Measurements from ENCODE around the gene MAP1LC3A.
"Not testable (repeated sequence)": the region's sequence is repeated elsewhere in the genome, so short reads cannot be mapped to it uniquely, and the experiment has no call there.

Gene MAP1LC3A

GRCh38 chr20:34558320-34559218, at the start of gene MAP1LC3A:
MAP1LC3A (plus strand) TSS chr20:34558718; CDS start chr20:34558869, 151 bp downstream.
- peak; percentile 83 for DNase-seq

DNA sequence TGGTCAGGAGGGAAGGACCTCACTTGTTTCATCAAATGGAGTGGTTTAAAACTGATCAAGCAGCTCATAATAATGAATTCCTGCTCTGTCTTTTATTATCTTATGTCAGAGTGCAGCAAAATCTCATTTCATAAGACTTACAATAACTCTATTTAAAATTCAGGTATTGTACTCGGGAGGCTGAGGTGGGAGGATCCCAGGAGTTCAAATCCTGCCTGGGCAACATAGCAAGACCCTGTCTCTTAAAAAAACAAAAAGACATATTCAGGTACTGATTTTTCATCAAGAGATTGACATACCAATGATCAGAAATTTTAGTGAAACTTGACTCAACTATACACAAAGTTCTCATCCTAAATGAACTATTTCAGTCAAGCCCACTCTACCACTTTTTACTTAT, 47.9 kb upstream of the MAP1LC3A start:
- no peak for DNase-seq

- DNase-seq: no peak
Observed at GRCh38 chr20:34511891-34512265, 46.6 kb upstream of the MAP1LC3A start.

GRCh38 chr20:34512266-34512954, 46.1 kb upstream of the MAP1LC3A start:
- DNase-seq: no peak

DNA sequence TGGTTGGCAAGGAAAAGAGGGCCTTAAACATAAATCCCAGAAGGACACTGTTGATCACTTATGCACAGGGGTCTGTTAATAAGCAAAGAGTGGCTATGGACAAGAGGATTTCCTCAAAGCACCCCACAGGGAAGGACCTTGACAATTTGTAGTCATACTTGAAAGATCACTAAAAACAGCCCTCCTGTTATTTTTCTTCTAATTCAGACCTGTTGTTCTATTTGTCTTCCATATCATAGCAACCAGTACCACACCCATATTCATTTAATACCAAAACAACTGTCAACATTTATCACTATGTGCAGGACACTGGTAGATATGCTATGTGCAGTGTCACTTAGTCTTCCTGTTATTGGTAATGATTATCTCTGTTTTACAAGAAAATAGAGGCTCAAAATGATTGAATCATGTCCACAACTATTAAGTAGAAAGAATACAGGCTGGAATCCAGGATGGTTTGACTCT, 45.5 kb upstream of the MAP1LC3A start:
- DNase-seq: no peak

GRCh38 chr20:34514034-34514433, 44.5 kb upstream of the MAP1LC3A start:
- not testable (repeated sequence) for DNase-seq

- no peak for DNase-seq
Observed at GRCh38 chr20:34514897-34515483, 43.5 kb upstream of the MAP1LC3A start.

- DNase-seq: no peak
Observed at GRCh38 chr20:34515484-34516246, 42.9 kb upstream of the MAP1LC3A start.

- peak; percentile 87 for DNase-seq
Observed at GRCh38 chr20:34516247-34517113, 42.0 kb upstream of the MAP1LC3A start, which contains the start of gene DYNLRB1. DYNLRB1 (plus strand) TSS chr20:34516422; CDS start chr20:34516459, 37 bp downstream.

- DNase-seq: no peak
Observed at GRCh38 chr20:34517114-34517505, 41.4 kb upstream of the MAP1LC3A start.

DNA sequence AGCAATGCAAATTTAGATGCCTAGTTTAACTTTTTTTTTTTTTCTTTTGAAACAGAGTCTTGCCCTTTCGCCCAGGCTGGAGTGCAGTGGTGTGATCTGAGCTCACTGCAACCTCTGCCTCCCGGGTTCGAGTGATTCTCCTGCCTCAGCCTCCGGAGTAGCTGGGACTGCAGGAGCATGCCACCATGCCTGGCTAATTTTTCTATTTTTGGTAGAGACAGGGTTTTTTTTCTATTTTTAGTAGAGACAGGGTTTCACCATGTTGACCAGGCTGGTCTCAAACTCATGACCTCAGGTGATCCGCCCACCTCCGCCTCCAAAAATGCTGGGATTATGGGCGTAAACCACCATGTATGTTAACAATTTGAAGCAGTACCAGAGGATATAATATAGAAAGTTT, 39.7 kb upstream of the MAP1LC3A start:
- not testable (repeated sequence) for DNase-seq

DNA sequence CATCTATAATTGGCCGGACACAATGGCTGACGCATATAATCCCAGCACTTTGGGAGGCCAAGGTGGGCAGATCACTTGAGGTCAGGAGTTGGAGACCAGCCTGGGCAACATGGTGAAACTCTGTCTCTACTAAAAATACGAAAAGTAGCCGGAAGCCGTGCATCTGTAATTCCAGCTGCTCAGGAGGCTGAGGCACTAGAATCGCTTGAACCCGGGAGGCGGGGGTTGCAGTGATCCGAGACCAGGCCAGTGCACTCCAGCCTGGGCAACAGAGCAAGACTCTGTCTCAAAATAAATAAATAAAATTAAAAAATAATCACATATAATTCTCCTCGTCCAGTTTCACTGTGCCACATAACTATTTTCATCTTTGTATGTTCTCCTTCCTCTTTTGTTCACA, 38.7 kb upstream of the MAP1LC3A start:
- not testable (repeated sequence) for DNase-seq

GRCh38 chr20:34522969-34523871, 35.3 kb upstream of the MAP1LC3A start:
- DNase-seq: no peak

GRCh38 chr20:34524426-34524825, 34.1 kb upstream of the MAP1LC3A start:
- DNase-seq: no peak

- DNase-seq: no peak
Observed at GRCh38 chr20:34525342-34525708, 33.2 kb upstream of the MAP1LC3A start.

GRCh38 chr20:34525709-34526416, 32.7 kb upstream of the MAP1LC3A start:
- no peak for DNase-seq

DNA sequence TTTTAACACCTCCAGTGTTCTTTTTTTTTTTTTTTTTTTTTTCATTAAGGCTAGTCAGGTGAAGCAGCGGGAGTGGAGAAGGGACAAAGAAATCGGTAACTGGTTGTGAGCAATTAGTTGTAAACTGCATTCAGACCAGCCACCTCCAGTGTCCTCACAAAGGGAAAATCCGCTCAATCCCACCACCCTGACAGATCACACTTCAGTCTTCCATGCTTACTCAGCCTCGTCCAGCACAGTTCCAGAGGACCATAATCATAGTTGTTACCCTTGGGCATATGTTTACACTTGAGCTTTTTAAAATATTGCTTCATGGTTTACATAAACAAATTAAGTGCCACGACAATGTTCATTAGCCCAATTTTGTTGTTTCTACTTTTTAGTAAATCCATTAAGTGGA, 32.1 kb upstream of the MAP1LC3A start:
- DNase-seq: no peak

DNA sequence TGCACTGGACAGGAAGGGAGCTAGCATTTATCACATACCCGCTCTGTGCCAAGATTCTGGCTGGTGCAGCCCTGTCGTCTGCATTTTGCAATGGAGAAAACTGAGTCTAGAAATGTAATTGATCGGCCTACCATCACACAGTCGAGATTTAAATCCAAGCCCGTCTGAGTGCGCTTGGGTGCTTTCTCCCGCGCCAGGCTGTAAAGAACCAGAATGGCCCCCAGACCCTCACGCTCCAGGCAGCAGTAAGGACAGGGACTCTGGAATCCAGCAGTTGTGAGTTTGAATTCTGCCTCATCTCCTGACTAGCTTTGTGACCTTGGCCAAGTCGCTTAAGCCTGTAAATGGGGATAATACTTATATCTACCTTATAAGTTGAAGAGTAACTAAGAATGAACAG, 31.5 kb upstream of the MAP1LC3A start:
- DNase-seq: no peak

DNA sequence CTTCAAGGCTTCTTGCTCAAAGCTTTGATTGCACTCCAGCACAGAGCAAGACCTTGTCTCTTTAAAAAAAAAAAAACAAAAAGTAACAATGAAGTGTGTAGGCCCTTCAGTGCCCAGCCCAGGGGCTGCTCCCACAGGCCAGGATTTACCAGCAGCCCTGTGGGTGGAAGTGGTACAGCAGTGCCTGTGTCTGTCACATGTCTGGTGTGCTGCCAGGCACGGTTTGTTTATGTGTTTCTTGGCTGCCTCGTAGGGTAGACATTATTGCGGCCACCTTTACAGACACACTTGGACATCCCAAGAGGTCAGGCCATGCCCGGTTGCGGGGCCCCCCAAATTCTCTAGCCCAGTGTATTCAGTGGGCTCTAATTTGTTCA, 29.6 kb upstream of the MAP1LC3A start:
- DNase-seq: no peak

DNA sequence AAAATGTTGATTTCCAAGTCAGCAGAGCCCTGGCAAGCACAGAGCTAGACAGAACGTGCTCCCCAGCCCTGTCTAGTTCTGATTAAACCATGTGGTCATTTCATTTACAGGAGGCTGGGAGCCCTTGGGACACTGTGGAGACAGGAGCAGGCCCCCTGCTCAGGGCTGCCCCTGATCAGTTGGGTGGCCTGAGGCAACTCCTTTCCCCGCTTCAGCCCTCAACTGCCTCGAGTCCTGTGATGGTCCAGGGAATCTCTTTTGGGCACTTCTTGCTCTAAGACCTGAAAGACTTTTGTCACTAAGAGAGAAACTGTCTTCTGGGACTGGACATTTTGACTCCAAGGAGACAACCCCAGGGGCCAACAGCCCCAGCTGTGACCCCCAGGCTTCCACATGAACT, 28.8 kb upstream of the MAP1LC3A start:
- DNase-seq: no peak
